Suprapubic skin (tissue), 4 donors: ENCODE results near the gene NEUROD2.

ENCODE experiments used
- EP300 ChIP-seq: sonication (generic); formaldehyde crosslinking; IDR thresholded peaks from one replicate; pipeline ENCODE4 v1.6.1; 2017; ENCODE audit warnings: antibody characterized with exemption
- POLR2A ChIP-seq, 2 donors: fragments of 450-650 bp; IDR thresholded peaks; one replicate each; pipeline ENCODE4 v1.6.1; 2017; ENCODE audit warnings: antibody characterized with exemption in 2 of 2, mild to moderate bottlenecking in 2 of 2, moderate library complexity in 2 of 2
- POLR2AphosphoS5 ChIP-seq, 3 donors: sonication (generic); formaldehyde crosslinking; IDR thresholded peaks; one replicate each; pipeline ENCODE4 v1.6.1; 2017; ENCODE audit warnings: antibody characterized with exemption in 3 of 3

- TF ChIP-seq POLR2AphosphoS5 (IDR thresholded peaks at IDR 0.05) (no peak), EP300 (no peak), POLR2A (IDR thresholded peaks at IDR 0.05) (no peak)
Measured at GRCh38 chr17:39638317-39638716, 30.6 kb upstream of the NEUROD2 start.
